DND-41 (cell line): ENCODE results near the gene TRIP10.

Source experiments
- ATAC-seq: fragments of 200-7000 bp; cut with Tn5 transposase; 3 replicates; pipeline ENCODE4 v1.9.1; 2021; ENCODE audit warnings: low read depth; ENCODE audit not compliant: insufficient read depth
- DNase-seq: peaks from one replicate; pipeline ENCODE4 v3.0.0-alpha.2; 2020
- H2AFZ ChIP-seq: 2 replicates; pipeline ENCODE4 v1.6.0; 2012; ENCODE audit warnings: low read depth, low read length
- H3K27ac ChIP-seq: 2 replicates; pipeline ENCODE4 v1.5.1; 2012; ENCODE audit warnings: low read length, inconsistent platforms
- H3K27me3 ChIP-seq: fragments of 200-600 bp; sonication (generic); 2 replicates; pipeline ENCODE4 v1.6.0; 2012; ENCODE audit warnings: low read length, mild to moderate bottlenecking, inconsistent platforms; ENCODE audit not compliant: insufficient read depth, poor library complexity
- H3K36me3 ChIP-seq: 2 replicates; pipeline ENCODE4 v1.5.1; 2012; ENCODE audit warnings: low read length, inconsistent platforms; ENCODE audit not compliant: insufficient read depth
- H3K4me1 ChIP-seq: 2 replicates; pipeline ENCODE4 v1.5.1; 2012; ENCODE audit warnings: mild to moderate bottlenecking, low read length; ENCODE audit not compliant: insufficient read depth
- H3K4me2 ChIP-seq: 2 replicates; pipeline ENCODE4 v1.6.0; 2012; ENCODE audit warnings: mild to moderate bottlenecking, moderate library complexity, low read length, inconsistent platforms; ENCODE audit not compliant: insufficient read depth
- H3K4me3 ChIP-seq, 2 experiments: fragments of 200-600 bp in 1 of 2; shearing (Covaris generic) in 1 of 2; 2 replicates each; pipeline ENCODE4 v1.5.1; 2012 to 2016; ENCODE audit warnings: inconsistent platforms in 2 of 2, low read length in 2 of 2, mild to moderate bottlenecking in 2 of 2, low read depth in 1 of 2, moderate library complexity in 1 of 2
- H3K79me2 ChIP-seq: 2 replicates; pipeline ENCODE4 v1.6.0; 2012; ENCODE audit warnings: low read length, inconsistent platforms; ENCODE audit not compliant: insufficient read depth
- H3K9ac ChIP-seq: 2 replicates; pipeline ENCODE4 v1.6.0; 2012; ENCODE audit warnings: low read depth, mild to moderate bottlenecking, inconsistent platforms, low read length, moderate library complexity
- H3K9me3 ChIP-seq: 2 replicates; pipeline ENCODE4 v1.5.1; 2012; ENCODE audit warnings: low read length, moderate library complexity, mild to moderate bottlenecking, inconsistent platforms; ENCODE audit not compliant: insufficient read depth, severe bottlenecking
- H4K20me1 ChIP-seq: 2 replicates; pipeline ENCODE4 v1.6.0; 2012; ENCODE audit warnings: low read length; ENCODE audit not compliant: insufficient read depth
- CTCF ChIP-seq: IDR thresholded peaks from 2 replicates; pipeline ENCODE4 v1.5.1; 2012; ENCODE audit warnings: borderline replicate concordance, low read length, moderate library complexity, mild to moderate bottlenecking; ENCODE audit not compliant: poor library complexity, severe bottlenecking; ENCODE audit errors: extremely low read depth
- EZH2 ChIP-seq: IDR thresholded peaks from 3 replicates; pipeline ENCODE4 v1.6.1; 2012; ENCODE audit warnings: borderline replicate concordance, low read depth, mild to moderate bottlenecking, moderate library complexity, low read length, inconsistent platforms; ENCODE audit not compliant: severe bottlenecking

The TRIP10 gene

DNA sequence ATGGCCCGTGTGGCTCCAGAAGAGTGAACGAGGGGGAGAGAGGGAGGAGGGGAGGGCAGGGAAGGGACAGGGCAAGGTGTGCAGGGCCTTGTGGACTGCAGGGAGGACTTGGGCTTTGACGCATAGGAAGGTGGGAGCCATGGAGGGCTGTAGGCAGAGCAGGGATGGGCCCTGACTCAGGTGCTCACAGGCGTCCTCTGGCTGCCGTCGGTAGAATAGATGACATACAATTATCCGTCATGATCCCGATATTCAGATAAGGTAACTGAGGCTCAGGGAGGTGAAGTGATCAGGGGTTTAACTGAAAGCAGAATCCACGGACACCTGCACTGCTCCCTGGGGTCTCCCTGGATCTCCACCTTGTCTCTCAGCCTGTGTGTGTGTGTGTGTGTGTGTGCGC lies 22.4 kb upstream of the TRIP10 start:
- no peak for DNase-seq
- no peak overlapping the region for H3K27ac ChIP-seq
- no peaks in the 10 kb centered on the region; the same call in 1 of the 2 replicates for H4K20me1 ChIP-seq
- H3K27me3 ChIP-seq = no peaks in the 10 kb centered on the region
- H2AFZ ChIP-seq = no peak overlapping the region
- TF ChIP-seq CTCF = peak; percentile 53
- TF ChIP-seq EZH2 = no peak
- H3K9ac ChIP-seq = no peak overlapping the region
- H3K4me2 ChIP-seq = no peak overlapping the region
- H3K36me3 ChIP-seq = no peaks in the 10 kb centered on the region
- no peaks in the 10 kb centered on the region for H3K79me2 ChIP-seq
- H3K4me1 ChIP-seq = no peaks in the 10 kb centered on the region
- no peak overlapping the region for H3K4me3 ChIP-seq
- no peak for ATAC-seq
- no peaks in the 10 kb centered on the region for H3K9me3 ChIP-seq

- H3K9me3 ChIP-seq = no peaks in the 10 kb centered on the region
- no peaks in the 10 kb centered on the region for H3K4me1 ChIP-seq
- H3K27me3 ChIP-seq = no peaks in the 10 kb centered on the region
- no peak overlapping the region for H3K4me2 ChIP-seq
- ATAC-seq (no peak), DNase-seq (no peak)
- no peaks in the 10 kb centered on the region for H3K36me3 ChIP-seq
- H3K27ac ChIP-seq = no peak overlapping the region
- no peaks in the 10 kb centered on the region for H3K79me2 ChIP-seq
- TF ChIP-seq EZH2 (no peak), CTCF (no peak)
- H3K9ac ChIP-seq = no peak overlapping the region
- H2AFZ ChIP-seq = no peak overlapping the region
- H4K20me1 ChIP-seq = no peaks in the 10 kb centered on the region; the same call in 1 of the 2 replicates
- H3K4me3 ChIP-seq = no peak overlapping the region
Measured at GRCh38 chr19:6717441-6717971, 22.0 kb upstream of the TRIP10 start.

- Histone ChIP-seq H3K27ac (no peak overlapping the region), H2AFZ (no peak overlapping the region), H3K79me2 (no peaks in the 10 kb centered on the region), H4K20me1 (no peaks in the 10 kb centered on the region; the same call in 1 of the 2 replicates), H3K4me2 (no peak overlapping the region), H3K9ac (no peak overlapping the region), H3K4me3 (no peak overlapping the region), H3K9me3 (no peaks in the 10 kb centered on the region), H3K4me1 (no peaks in the 10 kb centered on the region), H3K36me3 (no peaks in the 10 kb centered on the region), H3K27me3 (no peaks in the 10 kb centered on the region)
- ATAC-seq (peak; percentile 30; the same call in 1 of the 3 replicates), DNase-seq (no peak)
- no peak for TF ChIP-seq EZH2
Measured at GRCh38 chr19:6718111-6718740, 21.3 kb upstream of the TRIP10 start.

DNA sequence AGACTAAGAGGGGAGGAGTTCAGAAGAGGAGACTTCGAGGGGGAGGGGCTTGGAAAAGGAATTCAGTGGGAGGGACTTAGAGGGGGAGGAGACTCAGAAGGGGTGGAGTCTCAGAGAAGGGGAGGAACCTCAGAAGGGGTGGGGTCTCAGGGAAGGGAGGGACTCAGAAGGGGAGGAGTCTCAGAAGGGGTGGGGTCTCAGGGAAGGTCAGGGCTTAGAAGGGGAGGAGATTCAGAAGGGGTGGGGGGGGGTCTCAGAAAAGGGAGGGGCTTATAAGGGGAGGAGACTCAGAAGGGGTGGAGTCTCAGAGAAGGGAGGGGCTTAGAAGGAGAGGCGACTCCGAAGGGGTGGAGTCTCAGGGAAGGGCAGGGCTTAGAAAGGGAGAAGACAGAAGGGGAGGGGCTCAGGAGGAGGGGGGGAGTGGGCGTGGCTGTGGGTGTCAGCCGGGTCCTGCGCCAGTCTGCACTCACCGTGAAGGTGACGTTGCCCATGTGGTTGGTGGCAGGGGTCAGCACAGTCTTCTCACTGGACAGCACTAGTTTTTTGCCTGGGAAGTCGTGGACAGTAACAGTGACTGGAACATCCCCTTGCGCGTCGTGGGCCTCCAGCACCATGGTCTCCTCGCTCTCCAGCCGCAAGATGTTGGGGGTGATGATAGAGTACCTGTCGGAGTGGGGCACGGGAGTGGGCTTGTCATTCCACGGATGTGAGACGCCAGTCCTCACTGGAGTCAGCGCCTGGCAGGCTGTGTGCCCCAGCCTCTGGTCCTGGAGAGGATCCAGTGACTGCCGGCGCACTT lies 20.5 kb upstream of the TRIP10 start:
- Histone ChIP-seq H3K9ac (no peak overlapping the region), H3K4me2 (no peak overlapping the region), H3K27me3 (no peaks in the 10 kb centered on the region), H3K4me1 (no peaks in the 10 kb centered on the region), H3K9me3 (no peaks in the 10 kb centered on the region), H3K27ac (no peak overlapping the region), H3K36me3 (no peaks in the 10 kb centered on the region), H4K20me1 (no peaks in the 10 kb centered on the region; the same call in 1 of the 2 replicates), H2AFZ (no peak overlapping the region), H3K4me3 (no peak overlapping the region), H3K79me2 (no peaks in the 10 kb centered on the region)
- peak; percentile 52 for DNase-seq
- TF ChIP-seq EZH2 (no peak), CTCF (no peak)
- ATAC-seq = peak; percentile 60
